WTC11 (cell line): ENCODE data around the gene ASPHD1. TPM values are rescaled to one million over a fixed set of nuclear protein-coding genes. Genes with fewer than 3 reads are reported as not detected.
A peak's percentile ranks its signal among the peaks of the same experiment; 100 is the strongest.

ENCODE experiments used
- ATAC-seq: fragments of 200-7000 bp; cut with Tn5 transposase; 2 replicates; pipeline ENCODE4 v1.10.0; 2021; ENCODE audit warnings: mild to moderate bottlenecking, moderate library complexity
- CTCF ChIA-PET: fragments of 300-600 bp; sonication (Branson Sonifier 250); formaldehyde crosslinking; loops from one replicate; lab custom pipeline; 2021; ENCODE audit warnings: antibody characterized with exemption; lab: Charles Lee
- POLR2A ChIA-PET: fragments of 350-600 bp; sonication (Branson Sonifier 250); formaldehyde crosslinking; loops from one replicate; lab custom pipeline; 2021; ENCODE audit warnings: antibody characterized with exemption; lab: Charles Lee
- DNase-seq: peaks from one replicate; pipeline ENCODE4 v3.0.0; 2021; ENCODE audit warnings: low spot score
- H3K27ac Mint-ChIP-seq: 2 replicates; pipeline ENCODE4 v1.8.0; 2021; ENCODE audit warnings: mixed read lengths
- H3K27me3 Mint-ChIP-seq: 2 replicates; pipeline ENCODE4 v1.8.0; 2021; ENCODE audit warnings: low read depth, mild to moderate bottlenecking, moderate library complexity, mixed read lengths
- H3K36me3 Mint-ChIP-seq: 2 replicates; pipeline ENCODE4 v1.8.0; 2021; ENCODE audit warnings: mixed read lengths
- H3K4me1 Mint-ChIP-seq: 2 replicates; pipeline ENCODE4 v1.8.0; 2022; ENCODE audit warnings: mixed read lengths
- H3K4me3 Mint-ChIP-seq: 2 replicates; pipeline ENCODE4 v1.8.0; 2021; ENCODE audit warnings: mild to moderate bottlenecking, moderate library complexity, mixed read lengths
- H3K9me3 Mint-ChIP-seq: 2 replicates; pipeline ENCODE4 v1.8.0; 2021; ENCODE audit warnings: mixed read lengths
- ATF6 ChIP-seq: sonication (generic); formaldehyde crosslinking; IDR thresholded peaks from 2 replicates; pipeline ENCODE4 v1.8.1; 2023; ENCODE audit warnings: mild to moderate bottlenecking, missing genetic modification reagents
- CDX4 ChIP-seq: fragments of 250-450 bp; sonication (Bioruptor Pico); IDR thresholded peaks from 2 replicates; pipeline ENCODE4 v1.9.0; 2021; ENCODE audit warnings: moderate library complexity, mild to moderate bottlenecking, inconsistent platforms, borderline replicate concordance
- E2F1 ChIP-seq: sonication (generic); formaldehyde crosslinking; IDR thresholded peaks from 2 replicates; pipeline ENCODE4 v1.8.0; 2022; ENCODE audit warnings: mild to moderate bottlenecking, missing genetic modification reagents
- E2F4 ChIP-seq: sonication (generic); formaldehyde crosslinking; IDR thresholded peaks from 2 replicates; pipeline ENCODE4 v1.8.1; 2022; ENCODE audit warnings: low read depth, mild to moderate bottlenecking, moderate library complexity, missing genetic modification reagents, borderline replicate concordance
- ELF4 ChIP-seq: sonication (generic); formaldehyde crosslinking; IDR thresholded peaks from 2 replicates; pipeline ENCODE4 v1.8.1; 2022; ENCODE audit warnings: low read depth, mild to moderate bottlenecking, moderate library complexity, missing genetic modification reagents
- ESRRA ChIP-seq: sonication (generic); formaldehyde crosslinking; IDR thresholded peaks from 2 replicates; pipeline ENCODE4 v1.8.1; 2022; ENCODE audit warnings: mild to moderate bottlenecking, missing genetic modification reagents, borderline replicate concordance
- ETV6 ChIP-seq: sonication (generic); formaldehyde crosslinking; IDR thresholded peaks from 2 replicates; pipeline ENCODE4 v1.8.1; 2022; ENCODE audit warnings: mild to moderate bottlenecking, missing genetic modification reagents
- FOXJ3 ChIP-seq: sonication (generic); formaldehyde crosslinking; IDR thresholded peaks from 2 replicates; pipeline ENCODE4 v1.9.0; 2021; ENCODE audit warnings: missing genetic modification reagents, mild to moderate bottlenecking, borderline replicate concordance
- FOXP1 ChIP-seq: sonication (generic); formaldehyde crosslinking; IDR thresholded peaks from 2 replicates; pipeline ENCODE4 v1.8.0; 2022; ENCODE audit warnings: missing genetic modification reagents, mild to moderate bottlenecking, moderate library complexity, borderline replicate concordance
- IRF2 ChIP-seq: sonication (generic); formaldehyde crosslinking; IDR thresholded peaks from 2 replicates; pipeline ENCODE4 v1.8.0; 2022; ENCODE audit warnings: low read depth, missing genetic modification reagents, borderline replicate concordance
- MAX ChIP-seq: sonication (generic); formaldehyde crosslinking; IDR thresholded peaks from 2 replicates; pipeline ENCODE4 v1.8.0; 2022; ENCODE audit warnings: mild to moderate bottlenecking, missing genetic modification reagents
- MLX ChIP-seq: sonication (generic); formaldehyde crosslinking; IDR thresholded peaks from 2 replicates; pipeline ENCODE4 v1.8.1; 2023; ENCODE audit warnings: mild to moderate bottlenecking, missing genetic modification reagents, moderate library complexity
- NFYB ChIP-seq: sonication (generic); formaldehyde crosslinking; conservative IDR thresholded peaks from 2 replicates; pipeline ENCODE4 v1.8.0; 2022; ENCODE audit warnings: low read depth, missing genetic modification reagents
- NR1H2 ChIP-seq: sonication (generic); formaldehyde crosslinking; IDR thresholded peaks from 2 replicates; pipeline ENCODE4 v1.9.0; 2021; ENCODE audit warnings: mild to moderate bottlenecking, moderate library complexity, missing genetic modification reagents
- OVOL2 ChIP-seq: fragments of 250-450 bp; sonication (Bioruptor Pico); IDR thresholded peaks from 2 replicates; pipeline ENCODE4 v1.9.0; 2021; ENCODE audit warnings: mild to moderate bottlenecking, borderline replicate concordance
- PRRX2 ChIP-seq: fragments of 250-450 bp; sonication (Bioruptor Pico); IDR thresholded peaks from 2 replicates; pipeline ENCODE4 v1.8.0; 2021; ENCODE audit warnings: mild to moderate bottlenecking
- RELA ChIP-seq: sonication (generic); formaldehyde crosslinking; IDR thresholded peaks from 2 replicates; pipeline ENCODE4 v1.8.1; 2022; ENCODE audit warnings: missing genetic modification reagents, mild to moderate bottlenecking, borderline replicate concordance
- SP1 ChIP-seq: sonication (generic); formaldehyde crosslinking; conservative IDR thresholded peaks from 2 replicates; pipeline ENCODE4 v1.8.1; 2022; ENCODE audit warnings: missing genetic modification reagents
- TEAD1 ChIP-seq: sonication (generic); formaldehyde crosslinking; IDR thresholded peaks from 2 replicates; pipeline ENCODE4 v1.8.0; 2022; ENCODE audit warnings: mild to moderate bottlenecking, missing genetic modification reagents
- TEAD4 ChIP-seq: sonication (generic); formaldehyde crosslinking; IDR thresholded peaks from 2 replicates; pipeline ENCODE4 v1.8.0; 2022; ENCODE audit warnings: mild to moderate bottlenecking, missing genetic modification reagents
- USF2 ChIP-seq: sonication (generic); formaldehyde crosslinking; IDR thresholded peaks from 2 replicates; pipeline ENCODE4 v1.8.1; 2023; ENCODE audit warnings: mild to moderate bottlenecking, missing genetic modification reagents, moderate library complexity
- ZBTB21 ChIP-seq: sonication (generic); formaldehyde crosslinking; IDR thresholded peaks from 2 replicates; pipeline ENCODE4 v1.8.1; 2023; ENCODE audit warnings: mild to moderate bottlenecking, missing genetic modification reagents, borderline replicate concordance
- ZNF121 ChIP-seq: sonication (generic); formaldehyde crosslinking; IDR thresholded peaks from 2 replicates; pipeline ENCODE4 v1.8.0; 2023; ENCODE audit warnings: missing genetic modification reagents
- ZNF138 ChIP-seq: sonication (generic); formaldehyde crosslinking; conservative IDR thresholded peaks from 2 replicates; pipeline ENCODE4 v1.8.1; 2022; ENCODE audit warnings: mild to moderate bottlenecking, moderate library complexity, missing genetic modification reagents
- ZNF232 ChIP-seq: sonication (generic); formaldehyde crosslinking; IDR thresholded peaks from 2 replicates; pipeline ENCODE4 v1.8.0; 2022; ENCODE audit warnings: mild to moderate bottlenecking, missing genetic modification reagents
- ZNF263 ChIP-seq: sonication (generic); formaldehyde crosslinking; IDR thresholded peaks from 2 replicates; pipeline ENCODE4 v1.8.1; 2022; ENCODE audit warnings: low read depth, mild to moderate bottlenecking, moderate library complexity, missing genetic modification reagents
- ZNF423 ChIP-seq: fragments of 250-450 bp; sonication (Bioruptor Pico); IDR thresholded peaks from 2 replicates; pipeline ENCODE4 v2.1.2; 2022; ENCODE audit warnings: mild to moderate bottlenecking, moderate library complexity
- ZNF671 ChIP-seq: fragments of 250-450 bp; sonication (Bioruptor Pico); IDR thresholded peaks from 2 replicates; pipeline ENCODE4 v1.8.0; 2021; ENCODE audit warnings: mild to moderate bottlenecking
- total RNA-seq: library from RNA; stranded (reverse); gene quantifications from 3 replicates; pipeline ENCODE4 v1.2.3, GENCODE V29; 2021

Gene ASPHD1
- total RNA-seq, 1 experiment from 2014 or later: 26.9 TPM

GRCh38 chr16:29877266-29877961, 22.9 kb upstream of the ASPHD1 start:
- H3K4me1 Mint-ChIP-seq: peaks cover 10% of the 10 kb centered on the region
- peaks cover 3% of the 10 kb centered on the region; the same call in 1 of the 2 replicates for H3K27me3 Mint-ChIP-seq
- no peaks in the 10 kb centered on the region for H3K9me3 Mint-ChIP-seq
- TF ChIP-seq ETV6 (CRISPR knock-in tag) (0 out of 2 replicates have a peak, but pooled peaks have one; percentile 53), NFYB (peak; percentile 37; the same call in 1 of the 2 replicates), ELF4 (no peak), NR1H2 (CRISPR knock-in tag) (no peak), ZNF232 (CRISPR knock-in tag) (no peak), SP1 (peak; percentile 49), FOXP1 (no peak), TEAD1 (CRISPR knock-in tag) (0 out of 2 replicates have a peak, but pooled peaks have one; percentile 23), ATF6 (CRISPR knock-in tag) (no peak), IRF2 (CRISPR knock-in tag) (no peak), TEAD4 (no peak), E2F1 (no peak), MAX (CRISPR knock-in tag) (0 out of 2 replicates have a peak, but pooled peaks have one; percentile 72), RELA (CRISPR knock-in tag) (no peak), CDX4 (no peak), E2F4 (CRISPR knock-in tag) (no peak), ZNF671 (CRISPR knock-in tag) (no peak), ZNF121 (no peak), OVOL2 (CRISPR knock-in tag) (no peak)
- ATAC-seq: peak; percentile 97
- ChIA-PET CTCF (interaction anchor here (0.6 to 2.3 kb wide), 19 partner anchors 14 to 215 kb away, joined by 3 to 17 read pairs (median 5); partner anchors contain the start of genes ASPHD1, CDIPT, HIRIP3 and MVP), POLR2A (interaction anchor here (0.5 to 1.5 kb wide), 13 partner anchors 9 to 650 kb away, joined by 3 to 7 read pairs (median 5); partner anchors contain the start of genes ASPHD1, CDIPT, KCTD13 and PAGR1)
- DNase-seq: peak; percentile 100
- H3K4me3 Mint-ChIP-seq: peak overlapping the region; percentile 87
- peaks cover 7% of the 10 kb centered on the region; the same call in 1 of the 2 replicates for H3K36me3 Mint-ChIP-seq
- H3K27ac Mint-ChIP-seq: peak overlapping the region; percentile 98

- Mint-ChIP-seq H3K4me3 (no peak overlapping the region; the same call in 1 of the 2 replicates), H3K9me3 (no peaks in the 10 kb centered on the region), H3K36me3 (peaks cover 12% of the 10 kb centered on the region; the same call in 1 of the 2 replicates), H3K27ac (peak overlapping the region; percentile 98), H3K4me1 (peaks cover 10% of the 10 kb centered on the region), H3K27me3 (peaks cover 3% of the 10 kb centered on the region; the same call in 1 of the 2 replicates)
- CTCF ChIA-PET: interaction anchor here (0.6 to 2.3 kb wide), 18 partner anchors 14 to 214 kb away, joined by 3 to 17 read pairs (median 5); partner anchors contain the start of genes ASPHD1, CDIPT, HIRIP3 and MVP
- DNase-seq (no peak), ATAC-seq (no peak)
- POLR2A ChIA-PET: interaction anchor here (0.5 to 1.5 kb wide), 12 partner anchors 8 to 649 kb away, joined by 3 to 7 read pairs (median 5); partner anchors contain the start of genes ASPHD1, CDIPT, KCTD13 and PAGR1
- TF ChIP-seq USF2 (CRISPR knock-in tag) (no peak), ETV6 (CRISPR knock-in tag) (no peak), OVOL2 (CRISPR knock-in tag) (no peak), ZNF263 (CRISPR knock-in tag) (no peak), ESRRA (CRISPR knock-in tag) (no peak), ZBTB21 (CRISPR knock-in tag) (no peak), ZNF423 (CRISPR knock-in tag) (no peak), FOXP1 (no peak), ZNF138 (no peak), PRRX2 (CRISPR knock-in tag) (no peak), NR1H2 (CRISPR knock-in tag) (no peak), MLX (CRISPR knock-in tag) (no peak), ZNF232 (CRISPR knock-in tag) (no peak), FOXJ3 (CRISPR knock-in tag) (no peak)
Measured at GRCh38 chr16:29878172-29878571, 22.1 kb upstream of the ASPHD1 start.
